Limb (tissue), 2 donors: ENCODE data around the gene SLCO3A1.
"Not testable (repeated sequence)": the region's sequence is repeated elsewhere in the genome, so short reads cannot be mapped to it uniquely, and the experiment has no call there.

Experiments used
- DNase-seq, 2 donors: peaks; one replicate each; pipeline ENCODE4 v3.0.0-alpha.2; 2016; ENCODE audit errors: extremely low spot score in 2 of 2

Gene SLCO3A1

GRCh38 chr15:92068121-92068520 is 214.6 kb downstream of the SLCO3A1 start:
- DNase-seq, result no peak

GRCh38 chr15:92069308-92070250 is 216.1 kb downstream of the SLCO3A1 start:
- no peak for DNase-seq

GRCh38 chr15:92070251-92070650 is 216.7 kb downstream of the SLCO3A1 start:
- not testable (repeated sequence) for DNase-seq

- DNase-seq, result no peak
These were observed 217.6 kb downstream of the SLCO3A1 start for GRCh38 chr15:92071045-92071634.

GRCh38 chr15:92073044-92073785 is 219.7 kb downstream of the SLCO3A1 start:
- no peak for DNase-seq

- DNase-seq, result no peak
These were observed 220.6 kb downstream of the SLCO3A1 start for GRCh38 chr15:92074101-92074500.

- no peak for DNase-seq
These were observed 221.1 kb downstream of the SLCO3A1 start for GRCh38 chr15:92074646-92075045.

GRCh38 chr15:92075764-92076163 is 222.3 kb downstream of the SLCO3A1 start:
- no peak for DNase-seq

GRCh38 chr15:92076541-92076940 is 223.0 kb downstream of the SLCO3A1 start:
- no peak for DNase-seq

- DNase-seq, result peak; percentile 51 to 79
These were observed 224.0 kb downstream of the SLCO3A1 start for GRCh38 chr15:92077353-92078085.

- no peak for DNase-seq
These were observed 224.8 kb downstream of the SLCO3A1 start for GRCh38 chr15:92078270-92078669.

- no peak for DNase-seq
These were observed 225.5 kb downstream of the SLCO3A1 start for GRCh38 chr15:92079047-92079446.

GRCh38 chr15:92079647-92080255 is 226.2 kb downstream of the SLCO3A1 start:
- no peak for DNase-seq

GRCh38 chr15:92082006-92082843 is 228.7 kb downstream of the SLCO3A1 start:
- DNase-seq, result peak; percentile 75 to 88

- DNase-seq, result no peak
These were observed 229.7 kb downstream of the SLCO3A1 start for GRCh38 chr15:92083190-92083589.

GRCh38 chr15:92087211-92087610 is 233.7 kb downstream of the SLCO3A1 start:
- no peak for DNase-seq

GRCh38 chr15:92091155-92091734 is 237.7 kb downstream of the SLCO3A1 start:
- peak in 1 of 2 donors; percentile 83 for DNase-seq

GRCh38 chr15:92092289-92093105 is 239.0 kb downstream of the SLCO3A1 start:
- DNase-seq, result no peak

- no peak for DNase-seq
These were observed 242.2 kb downstream of the SLCO3A1 start for GRCh38 chr15:92095693-92096092.
